Prostate gland (tissue), 2 donors: ENCODE results near the gene PLCB1. TPM values are rescaled to one million over a fixed set of nuclear protein-coding genes. Genes with fewer than 3 reads are reported as not detected.

Experiments
- DNase-seq: peaks from one replicate; pipeline ENCODE4 v3.0.0-alpha.2; 2019; ENCODE audit warnings: low spot score
- H3K27ac ChIP-seq, 2 donors: fragments of 200-600 bp; sonication (generic); 2 replicates each; pipeline ENCODE4 v1.5.1; 2017 to 2019
- H3K27me3 ChIP-seq: fragments of 200-600 bp; sonication (generic); replicated peaks from 2 replicates; pipeline ENCODE4 v1.5.1; 2019; ENCODE audit not compliant: insufficient read depth
- H3K36me3 ChIP-seq, 2 donors: fragments of 200-600 bp; sonication (generic); 1 replicate in 1 of 2; 2 replicates in 1 of 2; pipeline versions ENCODE4 v1.5.1 to v1.8.1; 2017 to 2019
- H3K4me1 ChIP-seq: fragments of 200-600 bp; sonication (generic); replicated peaks from 2 replicates; pipeline ENCODE4 v1.5.1; 2019
- H3K4me3 ChIP-seq, 2 donors: fragments of 200-600 bp; sonication (generic); 2 replicates each; pipeline ENCODE4 v1.5.1; 2017 to 2019
- H3K9me3 ChIP-seq: fragments of 200-600 bp; sonication (generic); 2 replicates; pipeline ENCODE4 v1.5.1; 2017
- POLR2A ChIP-seq: fragments of 450-650 bp; IDR thresholded peaks from one replicate; pipeline ENCODE4 v1.6.1; 2016; ENCODE audit warnings: antibody characterized with exemption, mild to moderate bottlenecking
- POLR2AphosphoS5 ChIP-seq: sonication (generic); formaldehyde crosslinking; IDR thresholded peaks from one replicate; pipeline ENCODE4 v1.6.1; 2017; ENCODE audit warnings: antibody characterized with exemption
- WGBS: methylation state at CpG from one replicate; pipeline ENCODE4 v1.1.5; 2018; 5-methylcytosine and 5-hydroxymethylcytosine counted together
- intact Hi-C: fragments of 100-400 bp; cut with DNase I; formaldehyde crosslinking; loops from one replicate; pipeline ENCODE4 v1.14.2; 2022
- total RNA-seq, 2 donors: library from RNA; depleted of rRNA; stranded (reverse); fragments of >200 nt; gene quantifications; one replicate each; pipeline ENCODE4 v1.1.0, GENCODE V29; 2016
- TF ChIP-seq, protein P1 (sequence below), 4 experiments: fragments of 200-600 bp in 2 of 4; fragments of 450-650 bp in 2 of 4; sonication (generic) in 2 of 4; IDR thresholded peaks; 1 replicate in 3 of 4; 2 replicates in 1 of 4; pipeline ENCODE4 v1.5.1; 2016 to 2019; ENCODE audit warnings: antibody characterized with exemption in 4 of 4, mild to moderate bottlenecking in 2 of 4, moderate library complexity in 2 of 4

Gene PLCB1
- total RNA-seq, 2 donors from 2014 or later: 24.3 to 26.3 TPM

GRCh38 chr20:8624046-8624445 is 492.0 kb downstream of the PLCB1 start:
- H3K27me3 ChIP-seq: no peaks in the 10 kb centered on the region

DNA sequence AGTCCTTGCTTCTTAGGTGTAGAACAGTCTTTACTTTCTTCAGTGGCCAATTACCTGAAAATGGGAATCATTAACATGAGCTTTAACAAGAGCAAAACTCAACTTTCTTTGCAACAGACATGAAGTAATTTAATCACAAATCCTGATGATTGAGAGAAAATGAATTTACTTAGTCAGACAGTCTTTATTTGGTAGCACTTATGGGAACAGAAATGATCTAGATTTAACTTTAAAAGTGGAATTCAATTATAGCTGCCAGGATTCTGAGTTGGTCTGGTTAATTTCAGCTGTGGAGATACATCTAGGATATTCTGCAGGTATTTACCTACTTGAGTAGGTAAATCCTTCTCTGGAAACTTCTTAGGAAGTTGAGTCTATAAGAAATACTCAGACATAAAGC is 492.6 kb downstream of the PLCB1 start:
- no peaks in the 10 kb centered on the region for H3K4me1 ChIP-seq
- TF ChIP-seq POLR2A: no peak
- no peak for TF ChIP-seq POLR2AphosphoS5
- TF ChIP-seq, protein P1, sequence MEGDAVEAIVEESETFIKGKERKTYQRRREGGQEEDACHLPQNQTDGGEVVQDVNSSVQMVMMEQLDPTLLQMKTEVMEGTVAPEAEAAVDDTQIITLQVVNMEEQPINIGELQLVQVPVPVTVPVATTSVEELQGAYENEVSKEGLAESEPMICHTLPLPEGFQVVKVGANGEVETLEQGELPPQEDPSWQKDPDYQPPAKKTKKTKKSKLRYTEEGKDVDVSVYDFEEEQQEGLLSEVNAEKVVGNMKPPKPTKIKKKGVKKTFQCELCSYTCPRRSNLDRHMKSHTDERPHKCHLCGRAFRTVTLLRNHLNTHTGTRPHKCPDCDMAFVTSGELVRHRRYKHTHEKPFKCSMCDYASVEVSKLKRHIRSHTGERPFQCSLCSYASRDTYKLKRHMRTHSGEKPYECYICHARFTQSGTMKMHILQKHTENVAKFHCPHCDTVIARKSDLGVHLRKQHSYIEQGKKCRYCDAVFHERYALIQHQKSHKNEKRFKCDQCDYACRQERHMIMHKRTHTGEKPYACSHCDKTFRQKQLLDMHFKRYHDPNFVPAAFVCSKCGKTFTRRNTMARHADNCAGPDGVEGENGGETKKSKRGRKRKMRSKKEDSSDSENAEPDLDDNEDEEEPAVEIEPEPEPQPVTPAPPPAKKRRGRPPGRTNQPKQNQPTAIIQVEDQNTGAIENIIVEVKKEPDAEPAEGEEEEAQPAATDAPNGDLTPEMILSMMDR (IDR thresholded peaks at IDR 0.05): no peak

More at GRCh38 chr20:8624046-8624445, 492.0 kb downstream of the PLCB1 start:
- no peak for DNase-seq
- Histone ChIP-seq H3K36me3 (no peaks in the 10 kb centered on the region), H3K4me3 (no peak overlapping the region), H3K9me3 (no peaks in the 10 kb centered on the region), H3K27ac (no peak overlapping the region), H3K4me1 (no peaks in the 10 kb centered on the region)
- intact Hi-C loops: no loop called here
- no peak for TF ChIP-seq POLR2A
- TF ChIP-seq, protein P1 (IDR thresholded peaks at IDR 0.05): no peak
- TF ChIP-seq POLR2AphosphoS5: no peak
- WGBS: 81% methylated on average over 3 of the region's 3 CpGs

DNA sequence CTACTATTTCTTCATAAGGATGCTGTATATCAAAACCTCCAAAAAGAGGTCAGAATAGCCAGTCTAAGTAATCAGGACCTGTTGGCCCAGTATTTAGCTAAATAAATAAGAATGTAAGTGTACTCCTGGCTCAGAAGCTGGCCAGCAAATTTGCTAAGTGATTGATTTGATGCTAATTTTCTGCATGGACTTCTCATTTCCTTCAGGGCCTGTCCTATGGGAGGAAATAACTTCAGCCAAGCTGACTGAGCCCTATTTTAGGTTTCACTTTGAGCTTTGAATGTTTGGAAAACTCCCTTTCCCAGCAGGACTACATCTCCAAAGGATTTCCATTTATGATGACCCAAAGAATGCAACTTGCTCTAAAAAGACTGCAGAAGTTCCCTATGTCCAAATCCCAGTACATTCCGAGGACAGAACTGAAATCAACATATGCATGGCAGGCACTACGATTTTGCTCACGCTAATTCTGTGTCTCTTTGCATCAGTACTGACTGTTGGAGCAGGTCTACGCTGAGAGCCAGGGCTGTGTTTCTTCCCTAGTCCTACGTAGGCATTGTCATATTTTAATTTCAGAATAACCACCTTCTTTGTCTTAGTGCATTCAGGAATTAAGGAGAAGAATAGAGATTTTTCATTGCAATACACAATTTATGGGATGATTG is 495.4 kb downstream of the PLCB1 start:
- H3K27me3 ChIP-seq: no peaks in the 10 kb centered on the region
- no peaks in the 10 kb centered on the region for H3K4me1 ChIP-seq
- H3K4me3 ChIP-seq: no peak overlapping the region
- H3K9me3 ChIP-seq: no peaks in the 10 kb centered on the region
- no peak for TF ChIP-seq POLR2A
- TF ChIP-seq POLR2AphosphoS5: no peak
- TF ChIP-seq, protein P1 (IDR thresholded peaks at IDR 0.05): no peak
- no peaks in the 10 kb centered on the region for H3K36me3 ChIP-seq
- 83% methylated on average over 5 of the region's 5 CpGs for WGBS
- no peak overlapping the region for H3K27ac ChIP-seq
- DNase-seq: no peak
- intact Hi-C loops: no loop called here

More for the DNA sequence above, 492.6 kb downstream of the PLCB1 start:
- intact Hi-C loops: no loop called here
- H3K36me3 ChIP-seq: no peaks in the 10 kb centered on the region
- no peaks in the 10 kb centered on the region for H3K27me3 ChIP-seq
- H3K27ac ChIP-seq: no peak overlapping the region
- no peaks in the 10 kb centered on the region for H3K9me3 ChIP-seq
- DNase-seq: no peak
- H3K4me3 ChIP-seq: no peak overlapping the region

DNA sequence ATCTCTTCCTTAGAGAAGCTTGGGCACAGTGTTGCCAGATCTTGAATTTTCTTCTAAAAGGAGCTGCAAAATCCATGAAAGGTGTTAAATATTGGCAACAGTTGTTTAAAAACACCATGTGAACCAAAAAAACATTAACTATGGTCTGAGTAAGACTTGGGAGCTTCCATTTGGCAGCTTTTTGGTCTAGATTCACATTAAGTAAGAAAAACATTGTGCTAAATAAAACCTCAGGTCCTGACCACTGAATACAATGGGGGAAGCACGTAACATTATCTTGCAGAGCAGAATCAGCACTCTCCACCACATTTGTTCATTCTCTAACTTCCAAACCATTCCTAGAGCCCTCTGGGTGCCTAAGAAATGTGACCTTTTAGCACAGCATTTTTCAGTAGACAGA is 499.2 kb downstream of the PLCB1 start:
- TF ChIP-seq POLR2A: no peak
- TF ChIP-seq, protein P1 (IDR thresholded peaks at IDR 0.05): no peak
- no peak for TF ChIP-seq POLR2AphosphoS5
- no peaks in the 10 kb centered on the region for H3K36me3 ChIP-seq
- H3K27me3 ChIP-seq: no peaks in the 10 kb centered on the region
- no peak overlapping the region for H3K27ac ChIP-seq
- no peak overlapping the region for H3K4me3 ChIP-seq
- intact Hi-C loops: no loop called here
- H3K9me3 ChIP-seq: no peaks in the 10 kb centered on the region
- no peaks in the 10 kb centered on the region for H3K4me1 ChIP-seq
- 91% methylated on average over 1 of the region's 1 CpG for WGBS
- DNase-seq: no peak

DNA sequence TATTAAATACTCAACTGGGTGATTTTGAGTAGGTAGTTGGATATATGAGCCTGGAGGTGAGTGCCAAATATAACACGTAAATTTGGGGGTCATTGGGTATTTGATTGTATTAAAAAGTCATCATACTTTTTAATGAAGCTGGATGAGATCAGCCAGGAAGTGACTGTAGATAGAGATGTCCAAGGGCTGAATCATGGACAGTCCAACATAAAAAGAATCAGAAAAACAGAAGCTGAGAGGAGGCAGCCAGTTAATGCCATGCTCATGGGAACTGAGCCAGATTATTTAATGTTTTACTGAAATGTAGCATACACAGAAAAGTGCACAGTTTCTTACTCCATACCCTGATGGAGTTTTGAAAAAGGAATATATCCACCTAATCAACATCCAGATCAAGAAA is 501.3 kb downstream of the PLCB1 start:
- 76% methylated on average over 1 of the region's 1 CpG for WGBS
- no peaks in the 10 kb centered on the region for H3K27me3 ChIP-seq
- intact Hi-C loops: no loop called here
- H3K4me3 ChIP-seq: no peak overlapping the region
- no peak overlapping the region for H3K27ac ChIP-seq
- no peaks in the 10 kb centered on the region for H3K4me1 ChIP-seq
- TF ChIP-seq, protein P1 (IDR thresholded peaks at IDR 0.05): no peak
- no peak for TF ChIP-seq POLR2AphosphoS5
- no peak for TF ChIP-seq POLR2A
- H3K9me3 ChIP-seq: no peaks in the 10 kb centered on the region
- no peak for DNase-seq
- H3K36me3 ChIP-seq: no peaks in the 10 kb centered on the region
